Activated T-cell treated with anti-CD3 and anti-CD28 coated beads, Interleukin-2, amount 50 U/mL, for 72 hours (primary cell): Measurements from ENCODE around the gene HAPLN3. TPM values are rescaled to one million over a fixed set of nuclear protein-coding genes. Genes with fewer than 3 reads are reported as not detected.

ENCODE experiments used
- ATAC-seq, 2 donors: fragments of 150-1000 bp; cut with Tn5 transposase; replicated peaks in 1 of 2; 2 replicates each; pipeline ENCODE4 v1.10.0; 2021; ENCODE audit warnings: moderate library complexity in 2 of 2, mild to moderate bottlenecking in 1 of 2
- DNase-seq, 2 donors: peaks; one replicate each; pipeline ENCODE4 v3.0.0; 2021 to 2022; ENCODE audit warnings: mixed read lengths in 1 of 2
- H3K27ac Mint-ChIP-seq: one replicate; pipeline ENCODE4 v1.8.0; 2022; ENCODE audit warnings: mild to moderate bottlenecking, moderate library complexity, mixed read lengths
- H3K27me3 Mint-ChIP-seq: one replicate; pipeline ENCODE4 v1.8.0; 2022; ENCODE audit warnings: low read depth, mixed read lengths
- H3K36me3 Mint-ChIP-seq, 2 donors: one replicate each; pipeline ENCODE4 v1.8.0; 2022; ENCODE audit warnings: mixed read lengths in 2 of 2, mild to moderate bottlenecking in 1 of 2; ENCODE audit not compliant: insufficient read depth in 2 of 2
- H3K4me1 Mint-ChIP-seq: one replicate; pipeline ENCODE4 v1.8.0; 2022; ENCODE audit warnings: low read depth, mixed read lengths
- H3K4me3 Mint-ChIP-seq, 2 donors: one replicate each; pipeline ENCODE4 v1.8.0; 2022; ENCODE audit warnings: mild to moderate bottlenecking in 2 of 2, mixed read lengths in 2 of 2, moderate library complexity in 2 of 2
- H3K9me3 Mint-ChIP-seq, 2 donors: one replicate each; pipeline ENCODE4 v1.8.0; 2022; ENCODE audit warnings: mixed read lengths in 2 of 2
- total RNA-seq, 2 donors: library from RNA; stranded (reverse); gene quantifications; one replicate each; pipeline ENCODE4 v1.2.3, GENCODE V29; 2022

The HAPLN3 gene
- total RNA-seq, 2 donors from 2014 or later = 82.5 to 114 TPM

GRCh38 chr15:88838667-88839066 is 56.7 kb downstream of the HAPLN3 start:
- no peaks in the 10 kb centered on the region for H3K36me3 Mint-ChIP-seq
- H3K4me1 Mint-ChIP-seq = peaks cover 10% of the 10 kb centered on the region
- no peaks in the 10 kb centered on the region for H3K9me3 Mint-ChIP-seq
- no peak overlapping the region for H3K27ac Mint-ChIP-seq
- H3K4me3 Mint-ChIP-seq = no peak overlapping the region
- DNase-seq (no peak), ATAC-seq (no peak)
- peaks cover 5% of the 10 kb centered on the region for H3K27me3 Mint-ChIP-seq

GRCh38 chr15:88835646-88836045 is 59.7 kb downstream of the HAPLN3 start:
- H3K9me3 Mint-ChIP-seq = no peaks in the 10 kb centered on the region
- DNase-seq (no peak), ATAC-seq (no peak)
- no peak overlapping the region for H3K27ac Mint-ChIP-seq
- H3K27me3 Mint-ChIP-seq = peaks cover 5% of the 10 kb centered on the region
- H3K36me3 Mint-ChIP-seq = no peaks in the 10 kb centered on the region
- no peak overlapping the region for H3K4me3 Mint-ChIP-seq
- peaks cover 10% of the 10 kb centered on the region for H3K4me1 Mint-ChIP-seq

GRCh38 chr15:88835119-88835518 is 60.2 kb downstream of the HAPLN3 start:
- H3K9me3 Mint-ChIP-seq = no peaks in the 10 kb centered on the region
- peaks cover 10% of the 10 kb centered on the region for H3K4me1 Mint-ChIP-seq

DNA sequence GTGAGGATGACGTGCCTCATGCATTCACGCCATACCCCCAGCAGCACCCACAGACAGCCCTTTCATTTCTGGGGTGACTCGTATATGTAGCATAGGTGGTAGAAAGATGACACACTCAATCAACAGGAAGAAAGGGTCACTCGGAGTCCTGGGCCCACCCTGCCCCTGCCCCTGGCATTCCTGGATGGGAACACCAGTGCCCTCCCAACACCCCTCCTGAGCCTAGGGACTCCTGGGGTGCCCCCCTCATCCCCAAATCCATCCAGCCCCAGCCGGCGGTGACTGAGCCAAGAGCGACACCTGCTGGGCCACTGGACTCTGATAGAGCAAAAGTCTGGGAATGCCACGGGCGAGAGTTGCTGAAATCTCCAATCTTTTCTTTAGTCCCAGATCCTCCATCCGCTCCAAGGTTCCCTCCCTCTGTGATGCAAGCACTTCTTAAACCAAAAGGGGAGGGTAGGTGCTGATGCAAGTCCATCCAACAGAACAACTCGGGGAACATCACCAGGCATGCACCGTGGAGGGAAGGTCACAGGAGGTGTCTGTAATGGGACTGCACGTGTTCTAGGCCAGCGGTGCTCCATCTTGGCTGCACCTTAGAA is 61.0 kb downstream of the HAPLN3 start:
- Mint-ChIP-seq H3K27ac (no peak overlapping the region), H3K36me3 (no peaks in the 10 kb centered on the region), H3K4me3 (no peak overlapping the region), H3K9me3 (no peaks in the 10 kb centered on the region), H3K4me1 (peaks cover 10% of the 10 kb centered on the region), H3K27me3 (peaks cover 3% of the 10 kb centered on the region)
- ATAC-seq = peak; percentile 70 to 82
- DNase-seq = peak; percentile 5 to 7

More at GRCh38 chr15:88835119-88835518, 60.2 kb downstream of the HAPLN3 start:
- no peak overlapping the region for H3K4me3 Mint-ChIP-seq
- ATAC-seq (no peak), DNase-seq (no peak)
- peaks cover 5% of the 10 kb centered on the region for H3K27me3 Mint-ChIP-seq
- H3K36me3 Mint-ChIP-seq = no peaks in the 10 kb centered on the region
- no peak overlapping the region for H3K27ac Mint-ChIP-seq

- no peak for DNase-seq
- H3K4me3 Mint-ChIP-seq = no peak overlapping the region
- no peak for ATAC-seq
- no peak overlapping the region for H3K27ac Mint-ChIP-seq
- peaks cover 10% of the 10 kb centered on the region for H3K4me1 Mint-ChIP-seq
- no peaks in the 10 kb centered on the region for H3K36me3 Mint-ChIP-seq
- no peaks in the 10 kb centered on the region for H3K9me3 Mint-ChIP-seq
- H3K27me3 Mint-ChIP-seq = no peaks in the 10 kb centered on the region
Observed at GRCh38 chr15:88833731-88834100, 61.6 kb downstream of the HAPLN3 start.

DNA sequence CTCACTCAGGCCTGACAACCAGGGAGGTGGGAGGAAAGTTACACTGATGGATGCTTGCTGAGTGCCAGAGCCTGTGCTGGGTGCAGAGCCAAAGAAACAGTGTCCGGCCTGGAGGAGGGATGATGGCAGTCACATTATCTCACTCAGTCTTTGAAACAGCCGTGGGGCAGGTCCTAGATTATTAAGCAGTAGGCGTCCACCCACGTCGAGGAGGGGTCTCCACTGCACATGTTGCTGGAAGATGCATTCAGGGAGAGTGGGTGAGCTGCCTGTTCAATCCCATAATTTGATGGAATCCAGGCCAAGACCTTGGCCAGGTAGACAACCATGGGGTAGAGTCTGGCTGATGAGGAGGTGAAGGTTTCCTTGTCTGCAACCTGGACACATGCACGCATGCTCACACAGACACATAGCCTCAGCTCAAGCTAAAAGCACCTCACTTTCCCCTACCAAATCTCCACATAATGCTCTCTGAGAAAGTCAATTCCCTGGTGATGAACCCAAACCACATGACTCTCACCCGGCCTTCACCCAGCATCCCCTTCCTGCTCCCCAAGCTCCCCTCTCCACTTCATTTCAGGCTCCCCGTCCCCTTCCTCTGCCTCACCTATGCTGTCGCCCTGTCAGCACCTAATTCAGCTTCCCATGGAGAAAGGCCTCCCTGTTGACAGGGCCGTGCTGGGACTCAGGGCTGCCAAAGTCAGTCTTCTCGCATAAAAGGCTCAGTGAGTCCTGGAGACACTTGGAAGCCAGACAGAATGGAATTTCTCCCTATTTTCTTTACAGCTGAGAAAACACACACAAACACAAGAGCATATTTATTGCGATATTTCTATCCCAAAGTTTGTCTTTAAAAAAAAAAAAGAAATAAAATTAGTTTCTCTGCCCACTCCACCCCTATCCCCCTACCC is 62.3 kb downstream of the HAPLN3 start:
- no peak overlapping the region for H3K27ac Mint-ChIP-seq
- peaks cover 10% of the 10 kb centered on the region for H3K4me1 Mint-ChIP-seq
- ATAC-seq (no peak), DNase-seq (no peak)
- H3K9me3 Mint-ChIP-seq = no peaks in the 10 kb centered on the region
- H3K4me3 Mint-ChIP-seq = no peak overlapping the region
- H3K36me3 Mint-ChIP-seq = no peaks in the 10 kb centered on the region
- H3K27me3 Mint-ChIP-seq = no peaks in the 10 kb centered on the region

DNA sequence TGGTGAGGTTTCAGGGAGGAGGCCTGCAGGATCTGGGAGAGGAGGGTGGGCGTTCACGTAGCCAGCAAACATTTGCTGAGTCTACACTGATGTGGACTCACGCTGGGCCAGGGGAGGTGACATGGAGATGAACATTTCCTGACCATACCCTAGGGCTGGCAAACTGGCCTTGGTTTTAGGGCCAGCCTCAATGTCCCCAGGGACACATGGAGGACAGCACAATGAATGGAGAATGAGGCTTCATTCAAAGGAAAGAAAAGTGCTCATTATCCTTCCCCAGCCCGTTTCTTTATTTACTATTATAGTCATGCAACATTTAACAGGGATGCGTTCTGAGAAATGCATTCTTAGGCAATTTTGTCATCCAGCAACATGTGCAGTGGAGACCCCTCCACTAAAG is 65.3 kb downstream of the HAPLN3 start:
- no peak for ATAC-seq
- Mint-ChIP-seq H3K36me3 (no peaks in the 10 kb centered on the region), H3K4me1 (peaks cover 10% of the 10 kb centered on the region), H3K4me3 (no peak overlapping the region), H3K27ac (no peak overlapping the region), H3K9me3 (no peaks in the 10 kb centered on the region), H3K27me3 (peaks cover 9% of the 10 kb centered on the region)
- DNase-seq = no peak

DNA sequence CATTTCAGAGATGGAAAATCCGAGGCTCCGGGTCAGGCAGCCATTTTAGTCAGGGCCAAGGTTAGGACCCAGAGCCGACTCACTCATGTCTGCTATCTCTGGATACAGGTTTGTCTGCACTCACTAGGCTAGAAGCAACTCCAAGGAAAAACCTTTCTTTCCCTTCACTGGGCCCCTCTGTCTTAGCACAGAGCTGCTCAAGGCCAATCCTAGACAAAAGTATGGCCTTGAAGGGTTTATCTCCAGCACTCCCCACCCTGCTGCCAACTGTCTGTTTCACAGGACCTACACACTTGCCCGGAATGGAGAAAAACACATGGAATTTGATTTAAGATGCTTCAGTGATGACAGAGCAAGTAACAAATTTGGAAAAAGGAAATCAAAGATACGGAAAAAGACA is 66.6 kb downstream of the HAPLN3 start:
- Mint-ChIP-seq H3K27ac (no peak overlapping the region), H3K36me3 (no peaks in the 10 kb centered on the region), H3K27me3 (peaks cover 9% of the 10 kb centered on the region), H3K4me3 (no peak overlapping the region), H3K9me3 (no peaks in the 10 kb centered on the region), H3K4me1 (peaks cover under 1% of the 10 kb centered on the region)
- ATAC-seq (no peak), DNase-seq (no peak)

Other genes with a start within 250 kb of the HAPLN3 start
- not detected for gene ACAN, start 92.1 kb downstream of the HAPLN3 start, total RNA-seq
- 10 to 100 TPM; 21.7 to 27.7 TPM for gene MFGE8, start 17.8 kb upstream of the HAPLN3 start, total RNA-seq
- gene ABHD2, start 192.9 kb upstream of the HAPLN3 start, total RNA-seq = 10 to 100 TPM; 36.8 to 44.1 TPM